WTC11 (cell line): Measurements from ENCODE around the gene INPP5A. TPM values are rescaled to one million over a fixed set of nuclear protein-coding genes. Genes with fewer than 3 reads are reported as not detected.

Experiments used
- ATAC-seq: fragments of 200-7000 bp; cut with Tn5 transposase; 2 replicates; pipeline ENCODE4 v1.10.0; 2021; ENCODE audit warnings: mild to moderate bottlenecking, moderate library complexity
- CTCF ChIA-PET: fragments of 300-600 bp; sonication (Branson Sonifier 250); formaldehyde crosslinking; loops from one replicate; lab custom pipeline; 2021; ENCODE audit warnings: antibody characterized with exemption; lab: Charles Lee
- POLR2A ChIA-PET: fragments of 350-600 bp; sonication (Branson Sonifier 250); formaldehyde crosslinking; loops from one replicate; lab custom pipeline; 2021; ENCODE audit warnings: antibody characterized with exemption; lab: Charles Lee
- DNase-seq: peaks from one replicate; pipeline ENCODE4 v3.0.0; 2021; ENCODE audit warnings: low spot score
- H3K27ac Mint-ChIP-seq: 2 replicates; pipeline ENCODE4 v1.8.0; 2021; ENCODE audit warnings: mixed read lengths
- H3K27me3 Mint-ChIP-seq: 2 replicates; pipeline ENCODE4 v1.8.0; 2021; ENCODE audit warnings: low read depth, mild to moderate bottlenecking, moderate library complexity, mixed read lengths
- H3K36me3 Mint-ChIP-seq: 2 replicates; pipeline ENCODE4 v1.8.0; 2021; ENCODE audit warnings: mixed read lengths
- H3K4me1 Mint-ChIP-seq: 2 replicates; pipeline ENCODE4 v1.8.0; 2022; ENCODE audit warnings: mixed read lengths
- H3K4me3 Mint-ChIP-seq: 2 replicates; pipeline ENCODE4 v1.8.0; 2021; ENCODE audit warnings: mild to moderate bottlenecking, moderate library complexity, mixed read lengths
- H3K9me3 Mint-ChIP-seq: 2 replicates; pipeline ENCODE4 v1.8.0; 2021; ENCODE audit warnings: mixed read lengths
- CBFB ChIP-seq: sonication (generic); formaldehyde crosslinking; IDR thresholded peaks from 2 replicates; pipeline ENCODE4 v1.8.1; 2022; ENCODE audit warnings: mild to moderate bottlenecking, low read depth, missing genetic modification reagents
- CREB1 ChIP-seq: sonication (generic); formaldehyde crosslinking; IDR thresholded peaks from 2 replicates; pipeline ENCODE4 v1.8.0; 2023; ENCODE audit warnings: mild to moderate bottlenecking, missing genetic modification reagents
- EMX1 ChIP-seq: fragments of 250-450 bp; sonication (Bioruptor Pico); IDR thresholded peaks from 2 replicates; pipeline ENCODE4 v1.8.0; 2021; ENCODE audit warnings: mild to moderate bottlenecking
- ETV6 ChIP-seq: sonication (generic); formaldehyde crosslinking; IDR thresholded peaks from 2 replicates; pipeline ENCODE4 v1.8.1; 2022; ENCODE audit warnings: mild to moderate bottlenecking, missing genetic modification reagents
- FOXJ3 ChIP-seq: sonication (generic); formaldehyde crosslinking; IDR thresholded peaks from 2 replicates; pipeline ENCODE4 v1.9.0; 2021; ENCODE audit warnings: missing genetic modification reagents, mild to moderate bottlenecking, borderline replicate concordance
- GABPB1 ChIP-seq: sonication (generic); formaldehyde crosslinking; IDR thresholded peaks from 2 replicates; pipeline ENCODE4 v1.8.1; 2023; ENCODE audit warnings: mild to moderate bottlenecking, missing genetic modification reagents
- GRHL2 ChIP-seq: fragments of 250-450 bp; sonication (Bioruptor Pico); IDR thresholded peaks from 2 replicates; pipeline ENCODE4 v1.8.0; 2022; ENCODE audit warnings: mild to moderate bottlenecking, moderate library complexity; ENCODE audit not compliant: insufficient replicate concordance, severe bottlenecking
- GTF2I ChIP-seq: fragments of 250-450 bp; sonication (Bioruptor Pico); conservative IDR thresholded peaks from 2 replicates; pipeline ENCODE4 v1.4.0; 2021; ENCODE audit warnings: mild to moderate bottlenecking
- HMGXB4 ChIP-seq: sonication (generic); formaldehyde crosslinking; IDR thresholded peaks from 2 replicates; pipeline ENCODE4 v1.8.1; 2023; ENCODE audit warnings: mild to moderate bottlenecking, moderate library complexity, missing genetic modification reagents
- NFE2L1 ChIP-seq: sonication (generic); formaldehyde crosslinking; IDR thresholded peaks from 2 replicates; pipeline ENCODE4 v1.8.1; 2023; ENCODE audit warnings: missing genetic modification reagents
- NR3C1 ChIP-seq: sonication (generic); formaldehyde crosslinking; conservative IDR thresholded peaks from 2 replicates; pipeline ENCODE4 v1.8.1; 2023; ENCODE audit warnings: low read depth, mild to moderate bottlenecking, missing genetic modification reagents
- PREB ChIP-seq: sonication (generic); formaldehyde crosslinking; IDR thresholded peaks from 2 replicates; pipeline ENCODE4 v1.8.1; 2022; ENCODE audit warnings: mild to moderate bottlenecking, missing genetic modification reagents, moderate library complexity, borderline replicate concordance
- SOX15 ChIP-seq: fragments of 250-450 bp; sonication (Bioruptor Pico); IDR thresholded peaks from 2 replicates; pipeline ENCODE4 v1.9.0; 2021; ENCODE audit warnings: mild to moderate bottlenecking
- SP1 ChIP-seq: sonication (generic); formaldehyde crosslinking; conservative IDR thresholded peaks from 2 replicates; pipeline ENCODE4 v1.8.1; 2022; ENCODE audit warnings: missing genetic modification reagents
- TCF7 ChIP-seq: sonication (generic); formaldehyde crosslinking; IDR thresholded peaks from 2 replicates; pipeline ENCODE4 v1.8.0; 2022; ENCODE audit warnings: mild to moderate bottlenecking, low read depth, missing genetic modification reagents, moderate library complexity
- TEAD4 ChIP-seq: sonication (generic); formaldehyde crosslinking; IDR thresholded peaks from 2 replicates; pipeline ENCODE4 v1.8.0; 2022; ENCODE audit warnings: mild to moderate bottlenecking, missing genetic modification reagents
- TP53 ChIP-seq: sonication (generic); formaldehyde crosslinking; IDR thresholded peaks from 2 replicates; pipeline ENCODE4 v1.8.1; 2023; ENCODE audit warnings: mild to moderate bottlenecking, missing genetic modification reagents
- ZBTB21 ChIP-seq: sonication (generic); formaldehyde crosslinking; IDR thresholded peaks from 2 replicates; pipeline ENCODE4 v1.8.1; 2023; ENCODE audit warnings: mild to moderate bottlenecking, missing genetic modification reagents, borderline replicate concordance
- ZNF121 ChIP-seq: sonication (generic); formaldehyde crosslinking; IDR thresholded peaks from 2 replicates; pipeline ENCODE4 v1.8.0; 2023; ENCODE audit warnings: missing genetic modification reagents
- ZNF138 ChIP-seq: sonication (generic); formaldehyde crosslinking; conservative IDR thresholded peaks from 2 replicates; pipeline ENCODE4 v1.8.1; 2022; ENCODE audit warnings: mild to moderate bottlenecking, moderate library complexity, missing genetic modification reagents
- ZNF232 ChIP-seq: sonication (generic); formaldehyde crosslinking; IDR thresholded peaks from 2 replicates; pipeline ENCODE4 v1.8.0; 2022; ENCODE audit warnings: mild to moderate bottlenecking, missing genetic modification reagents
- ZSCAN18 ChIP-seq: fragments of 250-450 bp; sonication (Bioruptor Pico); IDR thresholded peaks from 2 replicates; pipeline ENCODE4 v2.1.2; 2022; ENCODE audit warnings: mild to moderate bottlenecking, moderate library complexity
- total RNA-seq: library from RNA; stranded (reverse); gene quantifications from 3 replicates; pipeline ENCODE4 v1.2.3, GENCODE V29; 2021
- TF ChIP-seq, protein P1 (sequence below): sonication (generic); formaldehyde crosslinking; IDR thresholded peaks from 2 replicates; pipeline ENCODE4 v1.8.0; 2022; ENCODE audit warnings: mild to moderate bottlenecking, missing genetic modification reagents
- TF ChIP-seq, protein P2 (sequence below): fragments of 200-600 bp; IDR thresholded peaks from 2 replicates; pipeline ENCODE4 v1.8.0; 2022; ENCODE audit warnings: antibody characterized with exemption

INPP5A gene
- total RNA-seq, 1 experiment from 2014 or later, result 22.1 TPM

- CTCF ChIA-PET, result no interaction called here
- H3K4me1 Mint-ChIP-seq, result no peaks in the 10 kb centered on the region
- no peak overlapping the region for H3K27ac Mint-ChIP-seq
- no peak overlapping the region for H3K4me3 Mint-ChIP-seq
- POLR2A ChIA-PET, result no interaction called here
- ATAC-seq (no peak), DNase-seq (no peak)
- H3K36me3 Mint-ChIP-seq, result peaks cover 43% of the 10 kb centered on the region
- H3K9me3 Mint-ChIP-seq, result peaks cover 66% of the 10 kb centered on the region
- no peak for TF ChIP-seq GTF2I (CRISPR knock-in tag)
- no peak for TF ChIP-seq GABPB1 (CRISPR knock-in tag)
- TF ChIP-seq CBFB (CRISPR knock-in tag), result no peak
- TF ChIP-seq, protein P1, sequence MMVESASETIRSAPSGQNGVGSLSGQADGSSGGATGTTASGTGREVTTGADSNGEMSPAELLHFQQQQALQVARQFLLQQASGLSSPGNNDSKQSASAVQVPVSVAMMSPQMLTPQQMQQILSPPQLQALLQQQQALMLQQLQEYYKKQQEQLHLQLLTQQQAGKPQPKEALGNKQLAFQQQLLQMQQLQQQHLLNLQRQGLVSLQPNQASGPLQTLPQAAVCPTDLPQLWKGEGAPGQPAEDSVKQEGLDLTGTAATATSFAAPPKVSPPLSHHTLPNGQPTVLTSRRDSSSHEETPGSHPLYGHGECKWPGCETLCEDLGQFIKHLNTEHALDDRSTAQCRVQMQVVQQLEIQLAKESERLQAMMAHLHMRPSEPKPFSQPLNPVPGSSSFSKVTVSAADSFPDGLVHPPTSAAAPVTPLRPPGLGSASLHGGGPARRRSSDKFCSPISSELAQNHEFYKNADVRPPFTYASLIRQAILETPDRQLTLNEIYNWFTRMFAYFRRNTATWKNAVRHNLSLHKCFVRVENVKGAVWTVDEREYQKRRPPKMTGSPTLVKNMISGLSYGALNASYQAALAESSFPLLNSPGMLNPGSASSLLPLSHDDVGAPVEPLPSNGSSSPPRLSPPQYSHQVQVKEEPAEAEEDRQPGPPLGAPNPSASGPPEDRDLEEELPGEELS (CRISPR knock-in tag), result no peak
- TF ChIP-seq FOXJ3, result no peak
- TF ChIP-seq GRHL2, result no peak
- TF ChIP-seq NFE2L1 (CRISPR knock-in tag), result no peak
- TF ChIP-seq TCF7 (CRISPR knock-in tag), result no peak
- no peak for TF ChIP-seq CREB1
- TF ChIP-seq, protein P2, sequence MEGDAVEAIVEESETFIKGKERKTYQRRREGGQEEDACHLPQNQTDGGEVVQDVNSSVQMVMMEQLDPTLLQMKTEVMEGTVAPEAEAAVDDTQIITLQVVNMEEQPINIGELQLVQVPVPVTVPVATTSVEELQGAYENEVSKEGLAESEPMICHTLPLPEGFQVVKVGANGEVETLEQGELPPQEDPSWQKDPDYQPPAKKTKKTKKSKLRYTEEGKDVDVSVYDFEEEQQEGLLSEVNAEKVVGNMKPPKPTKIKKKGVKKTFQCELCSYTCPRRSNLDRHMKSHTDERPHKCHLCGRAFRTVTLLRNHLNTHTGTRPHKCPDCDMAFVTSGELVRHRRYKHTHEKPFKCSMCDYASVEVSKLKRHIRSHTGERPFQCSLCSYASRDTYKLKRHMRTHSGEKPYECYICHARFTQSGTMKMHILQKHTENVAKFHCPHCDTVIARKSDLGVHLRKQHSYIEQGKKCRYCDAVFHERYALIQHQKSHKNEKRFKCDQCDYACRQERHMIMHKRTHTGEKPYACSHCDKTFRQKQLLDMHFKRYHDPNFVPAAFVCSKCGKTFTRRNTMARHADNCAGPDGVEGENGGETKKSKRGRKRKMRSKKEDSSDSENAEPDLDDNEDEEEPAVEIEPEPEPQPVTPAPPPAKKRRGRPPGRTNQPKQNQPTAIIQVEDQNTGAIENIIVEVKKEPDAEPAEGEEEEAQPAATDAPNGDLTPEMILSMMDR, result no peak
- no peak for TF ChIP-seq NR3C1 (CRISPR knock-in tag)
- TF ChIP-seq ZNF138 (CRISPR knock-in tag), result no peak
- peaks cover 41% of the 10 kb centered on the region for H3K27me3 Mint-ChIP-seq
Observed at GRCh38 chr10:132601567-132601966, 64.0 kb downstream of the INPP5A start.

DNA sequence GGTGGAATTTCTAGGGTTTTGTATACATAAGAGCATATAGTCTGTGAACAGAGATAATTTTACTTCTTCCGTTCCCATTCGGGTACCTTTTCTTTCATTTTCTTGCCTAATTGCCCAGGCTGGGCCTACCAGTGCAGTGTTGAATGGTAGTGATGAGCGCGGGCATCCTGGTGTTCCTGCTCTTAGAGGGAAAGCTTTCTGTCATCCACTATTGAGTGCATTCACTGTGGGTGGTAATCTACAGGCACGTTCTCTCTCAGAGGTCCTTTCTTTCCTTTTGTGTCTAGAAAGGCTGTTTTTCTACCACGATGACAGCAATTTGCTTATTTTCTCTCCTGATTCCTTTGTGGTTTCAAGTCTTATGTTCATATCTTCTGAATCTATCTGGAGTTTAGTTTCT, 65.0 kb downstream of the INPP5A start:
- no peak for ATAC-seq
- CTCF ChIA-PET, result no interaction called here
- TF ChIP-seq CREB1, result no peak
- TF ChIP-seq TEAD4 (CRISPR knock-in tag), result no peak
- TF ChIP-seq SP1 (CRISPR knock-in tag), result no peak
- TF ChIP-seq ZSCAN18, result no peak
- TF ChIP-seq ETV6, result no peak
- TF ChIP-seq HMGXB4 (CRISPR knock-in tag), result no peak
- no peak for TF ChIP-seq ZNF232 (CRISPR knock-in tag)
- no peak for TF ChIP-seq SOX15 (CRISPR knock-in tag)
- TF ChIP-seq PREB (CRISPR knock-in tag), result no peak
- no peak for TF ChIP-seq ZNF121 (CRISPR knock-in tag)
- no peak for TF ChIP-seq EMX1 (CRISPR knock-in tag)
- no peak for TF ChIP-seq TP53
- no peak for TF ChIP-seq GABPB1 (CRISPR knock-in tag)
- no peak for TF ChIP-seq ZBTB21 (CRISPR knock-in tag)
- TF ChIP-seq, all 79 proteins: peak for 0

More for the DNA sequence above, 65.0 kb downstream of the INPP5A start:
- no peak overlapping the region for H3K4me3 Mint-ChIP-seq
- H3K9me3 Mint-ChIP-seq, result peaks cover 60% of the 10 kb centered on the region
- H3K27ac Mint-ChIP-seq, result no peak overlapping the region
- POLR2A ChIA-PET, result no interaction called here
- H3K36me3 Mint-ChIP-seq, result peaks cover 43% of the 10 kb centered on the region
- H3K27me3 Mint-ChIP-seq, result peaks cover 41% of the 10 kb centered on the region
- no peaks in the 10 kb centered on the region for H3K4me1 Mint-ChIP-seq
- DNase-seq, result no peak
